Measurements from ENCODE around the gene INTS11. TPM values are rescaled to one million over a fixed set of nuclear protein-coding genes. Genes with fewer than 3 reads are reported as not detected.

Gene INTS11
- total and polyA plus RNA-seq, 9 of the 15 experiments (the other 6 are each of a cell fraction or from before 2014, with no cell fraction given), result 3.6 to 183 (median 110) TPM

- intact Hi-C loops (cut with micrococcal nuclease) (loop anchor here (10.0 kb wide), 1 partner anchor 312 kb away; the partner anchor contains the start of gene PERM1), in situ Hi-C loops (cut with MboI) (no loop called here)
- H3K4me1 ChIP-seq (replicated peaks in 1 of 2; ENCODE audit: control insufficient read depth in 2 of 2, insufficient read depth in 2 of 2, low read length in 2 of 2), result peaks cover 5 to 77% of the 10 kb centered on the region in 2 experiments; a peak in 3 of 5 replicates
- no peak overlapping the region for H3K4me2 ChIP-seq (ENCODE audit: insufficient read depth, low read length)
- peaks cover 24% of the 10 kb centered on the region for H3K9me1 ChIP-seq (ENCODE audit: control insufficient read depth, insufficient read depth, low read length)
- H3K36me3 ChIP-seq (ENCODE audit: control insufficient read depth, insufficient read depth, low read length), result peaks cover 17% of the 10 kb centered on the region; the same call in 1 of the 3 replicates
- WGBS (ENCODE audit: insufficient coverage, low coverage, missing lambda C conversion rate), result 89% methylated on average over 46 of the region's 62 CpGs
- DNase-seq (ENCODE audit: extremely low read depth in 1 of 4, low spot score in 3 of 4), result no peak
- H3K9ac ChIP-seq (ENCODE audit: insufficient read depth in 1 of 2, low read depth in 2 of 2, low read length in 2 of 2), result no peak overlapping the region
- POLR2A ChIA-PET, result interaction anchor here (0.8 kb wide), 1 partner anchor 75 kb away, joined by 3 read pairs; no protein-coding TSS in a partner anchor
- H3K27me3 ChIP-seq (ENCODE audit: control insufficient read depth in 2 of 2, insufficient read depth in 2 of 2, low read length in 2 of 2), result no peaks in the 10 kb centered on the region
- no peak for FAIRE-seq
- H3K27ac ChIP-seq (ENCODE audit: extremely low read depth, low read depth, low read length), result no peak overlapping the region
- no peaks in the 10 kb centered on the region for H3K79me2 ChIP-seq (ENCODE audit: control insufficient read depth, insufficient read depth, low read length)
- H3K4me3 ChIP-seq, result no peak overlapping the region
- no peaks in the 10 kb centered on the region for H3K9me3 ChIP-seq (replicated peaks; ENCODE audit: control insufficient read depth, insufficient read depth, low read depth, low read length)
- H2AFZ ChIP-seq (ENCODE audit: low read depth, low read length), result no peak overlapping the region
- CTCF ChIA-PET (ENCODE audit: low intra/inter-chr PET ratio), result no interaction called here
- no TSS peak for BruUV-seq (replicated peaks)
- ATAC-seq, result no peak
- H4K20me1 ChIP-seq (replicated peaks; ENCODE audit: control insufficient read depth, insufficient read depth, low read length), result peaks cover 15% of the 10 kb centered on the region; the same call in 1 of the 2 replicates
- TF ChIP-seq IFI16 (CRISPR knock-in tag; IDR thresholded peaks at IDR 0.05) (no peak), MAX (CRISPR knock-in tag; IDR thresholded peaks at IDR 0.05) (peak; percentile 19; the same call in 1 of the 2 replicates), YY1 (IDR thresholded peaks at IDR 0.05; ENCODE audit: borderline replicate concordance in 1 of 3, control insufficient read depth in 1 of 3, extremely low read depth in 1 of 3, insufficient read depth in 3 of 3, insufficient read length in 1 of 3, insufficient replicate concordance in 2 of 3, low read depth in 1 of 3, low read length in 2 of 3) (no peak), NRF1 (conservative IDR thresholded peaks at IDR 0.05 in 1 of 2, IDR thresholded peaks at IDR 0.05 in 1 of 2) (no peak), SREBF1 (IDR thresholded peaks at IDR 0.05; ENCODE audit: borderline replicate concordance, low read depth, low read length) (no peak), ZC3H8 (IDR thresholded peaks at IDR 0.05) (no peak), CHD7 (IDR thresholded peaks at IDR 0.05; ENCODE audit: low read depth, low read length) (no peak), FIP1L1 (IDR thresholded peaks at IDR 0.05; ENCODE audit: low read depth, low read length, poor library complexity, severe bottlenecking) (no peak)
Measured at GRCh38 chr1:1296070-1297061, 28.1 kb downstream of the INTS11 start.

Data from K562 (cell line).